ENCODE results near the gene MRPL9.

Gene MRPL9

GRCh38 chr1:151733126-151733525 lies 30.2 kb downstream of the MRPL9 start:
- peak; percentile 73 for DNase-seq (ENCODE audit: low read depth)
- no peak overlapping the region for H3K4me3 ChIP-seq (ENCODE audit: low read depth, low read length)
- no peak for TF ChIP-seq CTCF (IDR thresholded peaks at IDR 0.05; ENCODE audit: control insufficient read depth, extremely low read depth, insufficient read depth)

DNA sequence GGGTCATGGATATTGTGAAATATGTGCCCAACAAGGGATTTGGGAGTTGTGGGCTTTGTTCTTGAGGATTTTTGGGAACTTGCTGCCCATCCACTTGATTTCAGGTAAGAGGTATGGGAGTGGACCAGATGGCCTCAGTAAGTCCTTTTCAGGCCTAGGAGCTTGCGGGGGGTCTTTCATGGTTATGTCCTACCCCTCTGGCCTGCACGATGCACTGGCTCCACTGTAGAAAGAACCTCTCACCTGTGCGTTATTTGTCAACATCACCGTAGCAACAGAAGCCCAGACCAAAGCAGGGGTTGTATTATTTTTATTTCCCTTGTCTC lies 33.4 kb downstream of the MRPL9 start:
- no peak for TF ChIP-seq CTCF (IDR thresholded peaks at IDR 0.05; ENCODE audit: control insufficient read depth, extremely low read depth, insufficient read depth)
- no peak for DNase-seq (ENCODE audit: low read depth)
- no peak overlapping the region for H3K4me3 ChIP-seq (ENCODE audit: low read depth, low read length)

GRCh38 chr1:151729157-151729965 lies 33.9 kb downstream of the MRPL9 start:
- TF ChIP-seq CTCF (IDR thresholded peaks at IDR 0.05; ENCODE audit: control insufficient read depth, extremely low read depth, insufficient read depth): no peak

DNA sequence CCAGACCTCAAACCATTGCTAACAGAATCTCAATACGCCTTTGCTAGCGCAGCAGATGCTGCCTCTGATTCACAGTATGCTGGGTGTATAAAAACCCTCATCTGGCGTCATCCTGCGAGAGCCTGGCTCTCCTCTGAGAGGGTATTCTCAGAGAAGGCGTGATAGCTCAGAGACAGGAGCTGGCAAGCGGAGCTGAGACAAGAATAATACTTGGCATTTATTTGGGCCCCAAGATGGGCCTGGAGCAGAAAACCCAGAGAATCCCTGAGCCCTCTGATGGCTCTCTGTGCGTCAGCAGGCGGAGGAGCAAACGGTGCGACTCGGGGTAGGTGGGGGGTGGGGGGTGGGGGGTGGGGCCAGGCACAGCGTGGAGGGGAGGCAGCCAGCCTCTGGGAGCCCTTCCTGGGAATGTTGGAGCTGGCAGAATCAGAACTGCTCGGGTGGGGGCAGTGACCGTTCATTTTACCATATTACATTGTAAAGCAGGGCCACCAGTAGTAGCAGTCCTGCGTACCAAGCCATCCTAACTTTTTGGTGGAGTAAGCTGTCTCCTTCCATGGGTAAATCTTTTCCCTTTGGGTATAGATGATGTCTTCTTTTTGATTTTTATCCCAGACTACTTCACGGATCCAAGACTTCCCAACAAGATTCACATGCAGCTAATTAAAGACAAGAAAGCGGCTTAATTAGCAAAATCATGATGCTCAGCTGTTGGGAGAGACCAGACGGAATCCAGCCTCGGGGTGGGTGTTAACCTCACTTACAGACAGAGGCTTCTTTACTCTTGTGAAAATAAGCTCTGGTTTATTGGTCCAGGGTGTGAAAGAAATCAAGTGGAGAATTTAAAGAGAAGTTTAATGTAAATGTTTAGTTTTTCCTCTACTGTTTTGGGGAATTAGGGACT lies 34.9 kb downstream of the MRPL9 start:
- no peak for TF ChIP-seq CTCF (IDR thresholded peaks at IDR 0.05; ENCODE audit: control insufficient read depth, extremely low read depth, insufficient read depth)
- H3K4me3 ChIP-seq (ENCODE audit: low read depth, low read length): no peak overlapping the region
- no peak for DNase-seq (ENCODE audit: low read depth)

More at GRCh38 chr1:151729157-151729965, 33.9 kb downstream of the MRPL9 start:
- H3K4me3 ChIP-seq (ENCODE audit: low read depth, low read length): no peak overlapping the region
- DNase-seq (ENCODE audit: low read depth): no peak

GRCh38 chr1:151723726-151724370 lies 39.4 kb downstream of the MRPL9 start:
- no peak for TF ChIP-seq CTCF (IDR thresholded peaks at IDR 0.05; ENCODE audit: control insufficient read depth, extremely low read depth, insufficient read depth)
- no peak overlapping the region for H3K4me3 ChIP-seq (ENCODE audit: low read depth, low read length)
- no peak for DNase-seq (ENCODE audit: low read depth)

GRCh38 chr1:151721788-151722510 lies 41.3 kb downstream of the MRPL9 start:
- no peak for DNase-seq (ENCODE audit: low read depth)
- no peak for TF ChIP-seq CTCF (IDR thresholded peaks at IDR 0.05; ENCODE audit: control insufficient read depth, extremely low read depth, insufficient read depth)
- no peak overlapping the region for H3K4me3 ChIP-seq (ENCODE audit: low read depth, low read length)

Data from LNCaP clone FGC (cell line).